ENCODE results near the gene CFAP206.

CFAP206 gene, protein sequence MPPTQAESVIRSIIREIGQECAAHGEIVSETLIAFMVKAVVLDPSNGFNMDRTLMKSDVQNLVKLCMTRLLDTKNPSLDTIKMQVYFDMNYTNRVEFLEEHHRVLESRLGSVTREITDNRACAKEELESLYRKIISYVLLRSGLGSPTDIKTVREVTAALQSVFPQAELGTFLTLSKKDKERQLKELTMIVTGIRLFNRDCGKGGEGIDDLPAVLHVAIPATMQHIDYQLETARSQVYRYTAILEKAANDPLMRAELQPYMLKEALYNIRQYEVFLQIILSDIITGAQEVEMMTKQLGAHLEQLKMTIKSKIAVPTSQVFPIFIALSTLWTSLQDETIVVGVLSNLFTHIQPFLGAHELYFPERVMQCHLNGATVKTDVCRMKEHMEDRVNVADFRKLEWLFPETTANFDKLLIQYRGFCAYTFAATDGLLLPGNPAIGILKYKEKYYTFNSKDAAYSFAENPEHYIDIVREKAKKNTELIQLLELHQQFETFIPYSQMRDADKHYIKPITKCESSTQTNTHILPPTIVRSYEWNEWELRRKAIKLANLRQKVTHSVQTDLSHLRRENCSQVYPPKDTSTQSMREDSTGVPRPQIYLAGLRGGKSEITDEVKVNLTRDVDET

DNA sequence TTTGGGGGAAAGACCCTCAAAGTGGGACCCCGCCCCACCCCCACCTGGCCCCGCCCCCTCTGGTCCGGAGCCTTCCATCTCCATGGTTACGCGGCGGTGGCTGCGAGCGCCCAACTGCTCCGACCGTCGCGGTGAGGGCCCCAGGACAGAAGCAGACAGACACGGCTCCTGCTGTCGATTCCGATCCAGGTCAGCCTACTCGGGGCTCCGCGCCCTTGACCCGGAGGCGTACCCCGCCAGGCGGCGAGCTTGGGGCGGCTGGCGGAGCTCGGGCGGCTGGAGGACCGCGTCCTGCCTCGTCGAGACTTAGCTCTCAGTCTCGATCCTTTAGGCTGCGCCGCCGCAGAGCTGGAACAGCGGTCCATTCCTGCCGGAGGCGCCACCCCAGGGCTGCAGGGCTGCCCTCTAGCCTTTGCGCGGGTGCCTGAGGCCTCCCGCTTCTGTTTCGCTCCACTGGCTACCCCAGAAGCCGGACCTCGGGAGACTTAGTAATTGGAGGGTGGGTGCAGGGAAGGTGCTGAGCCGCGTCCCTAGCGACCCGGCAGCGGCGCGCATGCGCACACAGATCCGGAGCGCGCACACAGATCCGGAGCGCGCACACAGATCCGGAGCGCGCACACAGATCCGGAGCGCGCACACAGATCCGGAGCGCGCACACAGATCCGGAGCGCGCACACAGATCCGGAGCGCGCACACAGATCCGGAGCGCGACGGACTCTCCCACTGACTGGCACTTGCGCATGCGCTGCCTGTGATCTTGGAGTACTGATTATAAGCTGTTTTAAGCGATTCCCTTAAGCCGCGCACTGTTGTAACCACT lies at the start of gene CFAP206:
TSS of gene CFAP206 (plus strand) at position 72 of the 820 bp plus-strand sequence. CDS start 1,868 bp downstream, outside the sequence.
- peak; percentile 69 for DNase-seq

DNA sequence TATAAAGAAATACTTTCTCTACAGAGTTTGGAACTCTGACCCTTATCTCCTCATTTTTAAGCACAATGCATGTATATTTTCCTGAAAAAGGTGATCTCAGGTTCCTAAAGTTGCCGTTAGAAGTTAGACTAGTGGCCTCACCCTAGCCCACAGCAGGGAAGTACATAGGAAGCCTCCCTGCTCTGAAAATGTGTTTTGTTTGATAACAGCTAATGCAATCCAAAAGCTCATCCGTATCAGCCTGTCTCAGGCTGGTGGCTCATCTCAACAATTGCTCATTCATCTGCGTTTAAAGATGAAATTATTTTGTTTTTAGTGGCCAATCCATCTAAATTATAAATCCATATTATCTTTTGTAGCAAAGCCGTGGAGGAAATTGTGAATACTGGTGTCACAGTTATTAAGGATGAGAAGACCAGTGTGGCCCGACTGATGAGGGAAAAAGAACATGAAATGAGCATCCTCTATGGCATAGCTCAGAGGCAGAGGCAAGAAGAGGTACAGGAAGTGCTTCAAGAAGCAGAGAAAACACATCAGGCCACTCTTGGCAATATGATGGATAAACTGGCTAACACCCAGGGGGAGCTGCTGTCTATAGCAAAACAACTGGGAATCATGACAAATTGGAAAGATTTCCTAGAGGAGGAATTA lies 43.0 kb upstream of the CFAP206 start:
- no peak for DNase-seq

DNA sequence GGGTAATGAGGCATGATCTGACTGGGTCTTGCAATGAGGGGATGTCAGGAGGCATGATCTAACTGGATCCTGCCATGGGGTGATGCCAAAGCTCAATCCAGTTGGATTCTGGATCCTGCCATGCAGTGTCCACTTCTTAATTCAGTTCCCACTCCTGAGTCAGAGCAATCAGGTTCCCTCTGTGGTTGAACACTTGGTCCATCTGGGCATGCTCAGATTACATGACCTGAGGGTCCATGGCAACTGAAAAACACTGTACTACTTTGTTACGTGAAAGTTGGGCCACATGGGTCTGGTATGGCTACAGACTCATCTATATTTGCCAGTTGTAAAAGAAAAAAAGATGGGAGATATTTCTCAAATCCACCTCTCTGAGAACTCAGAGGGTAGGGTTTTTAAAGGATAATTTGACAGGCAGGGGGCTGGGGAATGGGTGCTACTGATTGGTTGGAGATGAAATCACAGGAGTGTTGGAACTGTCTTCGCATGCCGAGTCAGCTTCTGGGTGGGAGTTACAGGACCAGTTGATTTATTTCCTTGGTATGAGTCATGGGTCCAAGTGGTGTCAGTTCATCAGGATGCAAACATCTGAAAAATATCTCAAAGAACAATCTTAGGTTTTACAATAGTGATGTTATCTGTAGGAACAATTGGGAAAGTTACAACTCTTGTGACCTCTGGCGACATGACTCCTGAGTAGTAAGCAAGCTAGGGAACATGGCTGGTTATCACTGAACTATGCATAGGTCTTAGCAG lies 41.5 kb upstream of the CFAP206 start:
- no peak for DNase-seq

DNA sequence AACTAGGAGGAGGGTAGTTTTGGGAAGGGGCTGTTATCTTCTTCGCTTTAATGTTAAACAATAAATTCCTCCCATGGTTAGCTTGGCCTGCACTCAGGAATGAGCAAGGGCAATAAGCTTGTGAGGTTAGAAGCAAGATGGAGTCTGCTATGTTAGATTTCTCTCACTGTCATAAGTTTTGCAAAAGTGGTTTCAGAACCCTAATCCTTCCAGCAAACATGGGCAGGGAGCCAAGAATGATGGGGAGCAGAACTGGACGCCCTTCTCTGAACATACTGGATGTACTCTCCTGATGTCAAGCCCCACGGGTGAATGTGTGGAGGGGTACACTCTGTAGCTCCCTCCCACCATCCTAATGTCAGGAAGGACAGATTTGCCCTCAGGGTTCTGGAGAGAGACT lies 40.9 kb upstream of the CFAP206 start:
- no peak for DNase-seq

DNA sequence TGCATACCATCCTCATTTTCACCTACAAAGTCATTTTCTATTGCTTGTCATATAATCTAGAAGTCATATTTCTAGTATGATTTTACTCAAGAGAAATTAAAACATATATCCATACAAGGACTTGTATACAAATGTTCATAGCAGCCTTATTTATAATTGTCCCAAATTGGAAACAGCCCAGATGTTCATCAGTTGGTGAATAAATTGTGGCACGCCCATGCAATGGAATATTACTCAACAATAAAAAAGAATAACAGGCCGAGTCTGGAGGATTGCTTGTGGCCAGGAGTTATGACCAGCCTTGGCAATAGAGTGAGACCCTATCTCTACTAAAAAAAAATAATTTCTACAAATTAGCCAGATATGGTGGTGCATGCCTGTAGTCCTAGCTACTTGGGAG lies 34.4 kb upstream of the CFAP206 start:
- no peak for DNase-seq

DNA sequence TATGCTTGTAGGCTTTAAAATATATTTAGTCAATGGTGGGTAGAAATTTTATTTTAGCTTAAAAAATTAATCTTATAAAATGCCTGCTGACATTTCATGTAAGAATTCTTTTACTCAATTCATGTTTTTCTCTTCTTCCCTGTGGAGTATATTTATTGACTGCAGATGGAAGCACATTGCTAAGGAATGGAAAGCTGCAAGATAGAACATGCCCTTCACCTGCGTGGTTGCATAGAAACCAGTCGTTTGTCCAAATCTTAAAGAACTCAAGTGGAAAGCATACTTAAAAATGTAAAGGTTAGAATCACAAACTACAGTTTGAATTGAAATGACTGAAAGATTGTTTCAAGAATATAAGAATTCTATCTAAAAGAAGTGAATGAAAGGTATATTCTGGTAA lies 32.5 kb upstream of the CFAP206 start:
- no peak for DNase-seq

DNA sequence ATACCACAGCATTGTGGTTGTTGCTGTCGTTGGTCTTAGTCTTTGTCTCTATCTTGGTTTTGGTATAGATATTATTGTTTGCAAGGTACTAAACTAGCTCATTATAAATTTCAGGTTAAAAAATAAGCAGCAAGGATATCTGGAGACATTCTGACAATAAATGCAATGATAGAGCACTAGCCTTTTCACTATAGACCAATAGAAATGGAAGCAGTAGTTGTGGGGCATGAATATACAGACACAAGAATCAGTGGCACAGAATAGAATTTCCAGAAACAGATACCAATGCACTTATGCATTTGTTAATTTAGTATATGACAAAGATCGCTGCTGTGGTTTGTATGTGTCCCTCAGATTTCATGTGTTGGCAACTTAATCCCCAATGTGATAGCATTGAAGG lies 31.1 kb upstream of the CFAP206 start:
- DNase-seq, result no peak

DNA sequence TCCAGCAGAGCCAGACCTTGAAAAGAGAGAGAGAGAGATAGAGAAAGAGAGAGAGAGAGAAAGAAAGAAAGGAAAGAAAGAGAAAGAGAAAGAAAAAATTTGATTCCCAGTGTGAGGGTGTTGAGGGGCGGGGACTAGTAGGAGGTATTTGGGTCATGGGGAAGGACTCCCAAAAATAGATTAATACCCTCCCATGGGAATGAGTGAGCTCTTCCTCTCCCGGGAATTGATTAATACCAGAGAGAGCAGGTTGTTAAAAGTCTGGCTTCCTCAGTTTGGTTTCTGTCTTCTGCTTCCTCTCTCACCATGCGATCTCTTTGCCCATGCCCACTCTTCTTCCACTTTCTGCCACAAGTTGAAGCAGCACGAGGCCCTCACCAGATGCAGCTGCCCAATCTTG lies 28.8 kb upstream of the CFAP206 start:
- no peak for DNase-seq

DNA sequence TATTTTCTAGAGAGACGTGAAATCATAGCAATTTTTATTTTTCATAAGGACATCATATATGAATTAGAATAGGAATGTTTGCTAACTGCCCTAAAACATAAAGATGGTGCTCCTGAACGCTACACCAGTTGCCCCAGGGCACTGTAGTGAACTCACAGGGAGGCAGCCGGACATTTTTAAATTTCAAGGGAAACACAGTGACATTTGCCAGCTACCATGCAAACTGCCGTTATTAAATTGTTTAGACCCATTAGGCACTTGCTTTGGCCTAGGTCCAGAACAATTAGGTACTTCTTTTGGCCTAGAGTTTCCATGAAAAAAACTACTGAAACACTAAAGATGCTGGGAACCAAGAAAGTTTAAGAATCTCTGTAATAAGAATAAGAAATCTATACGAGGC lies 24.9 kb upstream of the CFAP206 start:
- no peak for DNase-seq

DNA sequence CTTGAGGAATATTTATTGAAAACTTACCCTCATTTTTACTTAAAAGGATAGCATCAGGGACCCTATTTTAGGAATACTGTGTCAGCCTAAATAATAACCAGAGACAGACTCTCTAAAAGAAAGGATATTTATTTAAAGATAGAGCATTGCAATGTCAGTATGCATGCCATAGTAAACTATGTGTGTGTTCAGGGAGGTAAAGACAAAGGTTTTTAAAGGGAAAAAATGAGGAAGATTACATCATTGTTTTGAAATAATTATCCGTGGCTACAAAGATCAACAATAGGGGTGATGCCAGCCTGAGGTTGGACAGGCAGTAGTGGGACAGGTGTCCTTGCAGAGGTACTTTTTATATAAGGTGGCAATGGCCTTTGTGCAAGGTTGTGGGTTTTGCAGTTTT lies 23.7 kb upstream of the CFAP206 start:
- DNase-seq, result no peak

DNA sequence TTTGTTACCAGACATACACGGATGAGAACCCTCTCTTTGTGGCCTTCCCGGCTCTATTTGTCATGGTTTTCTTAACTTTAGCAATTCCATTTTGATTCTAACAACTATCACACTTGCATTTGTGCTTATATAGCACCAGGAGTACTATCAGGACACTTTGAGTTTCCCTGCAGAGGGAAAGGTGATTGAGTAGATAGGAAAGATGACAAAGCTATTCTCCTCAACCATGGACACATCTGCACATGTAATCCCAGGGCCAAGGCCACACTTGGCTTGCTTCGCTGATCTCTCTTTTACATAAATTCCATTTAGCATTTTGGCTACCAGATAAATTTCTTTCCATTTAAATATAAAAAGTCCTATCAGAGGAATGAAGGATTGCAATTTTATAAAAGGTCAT lies 23.3 kb upstream of the CFAP206 start:
- no peak for DNase-seq

DNA sequence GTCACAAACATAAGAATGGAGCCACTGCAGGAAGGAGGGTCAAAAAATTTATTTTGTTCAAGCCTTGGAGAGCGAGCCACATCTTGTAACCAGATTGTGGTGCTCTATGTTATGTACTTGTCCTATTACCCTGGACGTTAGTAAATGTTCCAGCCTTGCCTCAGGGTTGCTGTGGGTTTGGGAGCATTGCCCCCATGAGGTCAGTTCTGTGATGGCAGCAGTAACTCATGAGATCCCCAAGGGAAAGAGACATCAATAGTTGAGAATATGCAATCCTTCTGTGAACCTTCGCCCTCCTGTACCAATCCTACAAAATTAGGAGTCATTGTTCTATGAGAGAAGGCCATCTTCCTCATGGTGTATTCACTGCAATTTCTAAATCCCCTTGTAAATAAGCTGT lies 16.4 kb upstream of the CFAP206 start:
- DNase-seq, result no peak

DNA sequence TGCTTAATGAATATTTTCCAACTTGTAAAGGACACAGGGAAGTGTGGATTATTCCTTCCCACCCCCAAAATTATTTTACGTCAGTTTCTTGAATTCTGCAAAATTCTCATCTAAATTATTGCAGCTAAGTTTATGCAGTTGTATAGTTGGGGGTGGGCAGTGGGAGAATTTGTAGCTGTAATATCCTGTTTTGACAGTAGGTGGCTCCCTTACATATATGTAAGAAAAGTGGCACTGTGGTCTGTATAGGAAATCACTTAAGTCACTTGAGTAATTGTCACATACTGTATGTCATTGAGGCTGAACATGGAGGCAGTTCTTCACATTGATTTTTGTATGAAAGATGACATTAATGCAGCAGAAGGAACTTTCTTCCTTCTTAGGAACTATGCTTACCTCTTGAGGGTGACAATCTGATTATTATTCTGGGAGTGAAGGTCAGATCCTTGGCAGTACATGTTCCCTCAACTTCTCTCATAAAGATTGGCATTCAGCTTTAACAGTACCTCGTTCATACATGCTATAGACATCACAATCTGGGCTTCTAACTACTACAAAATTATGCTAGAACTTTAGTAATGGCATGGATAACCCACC lies 14.6 kb upstream of the CFAP206 start:
- DNase-seq, result peak; percentile 47

DNA sequence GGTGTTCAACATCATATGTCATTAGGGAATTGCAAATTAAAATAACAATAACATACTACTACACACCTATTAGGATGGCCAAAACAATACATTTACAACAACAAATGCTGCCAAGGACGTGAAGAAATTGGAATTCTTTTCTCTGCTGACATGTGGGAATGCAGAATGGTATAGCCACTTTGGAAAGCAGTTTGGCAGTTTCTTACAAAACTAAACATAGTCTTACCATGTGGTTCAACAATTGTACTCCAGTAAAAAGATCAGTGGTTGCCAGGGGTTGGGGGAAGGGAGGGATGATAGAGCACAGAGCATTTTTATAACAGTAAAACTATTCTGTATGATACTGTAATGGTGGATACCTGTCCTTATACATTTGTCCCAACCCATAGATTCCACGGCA lies 12.3 kb upstream of the CFAP206 start:
- no peak for DNase-seq

DNA sequence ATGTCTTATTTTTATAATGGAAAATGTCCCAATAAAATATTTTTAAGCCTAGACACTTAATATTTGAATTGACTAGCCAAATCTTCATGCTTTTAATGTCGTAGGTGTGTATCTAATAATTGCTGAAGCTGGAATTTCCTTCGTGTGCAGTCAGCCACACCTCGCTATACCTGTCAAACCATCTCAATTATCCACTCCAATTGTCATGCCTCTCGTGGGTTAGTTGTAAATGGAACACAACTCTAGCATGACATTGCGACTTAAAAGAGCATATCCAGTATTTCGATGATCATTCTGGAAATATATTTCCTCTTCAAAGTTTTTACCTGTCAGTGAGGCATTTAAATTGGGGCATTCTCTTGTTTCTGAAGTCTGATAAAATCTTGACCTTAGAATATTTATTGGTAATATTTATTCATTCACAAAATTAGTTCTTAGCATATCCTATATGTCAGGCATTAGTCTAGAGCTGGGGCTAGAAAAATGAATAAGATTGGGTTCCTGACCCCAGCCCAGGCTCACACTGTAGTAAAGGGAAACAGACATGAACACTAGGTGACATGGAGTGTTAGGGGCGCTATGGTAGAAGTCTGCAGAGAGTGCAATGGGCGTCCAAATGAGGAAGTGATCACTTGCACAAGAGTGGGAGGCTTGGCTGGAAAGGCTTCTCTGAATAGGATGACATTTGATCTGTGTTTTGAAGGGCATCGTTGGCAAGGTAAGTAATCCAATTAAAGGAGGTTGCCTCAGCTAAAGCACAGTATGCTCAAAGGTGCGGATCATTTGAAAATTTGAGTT lies 11.0 kb upstream of the CFAP206 start:
- no peak for DNase-seq

DNA sequence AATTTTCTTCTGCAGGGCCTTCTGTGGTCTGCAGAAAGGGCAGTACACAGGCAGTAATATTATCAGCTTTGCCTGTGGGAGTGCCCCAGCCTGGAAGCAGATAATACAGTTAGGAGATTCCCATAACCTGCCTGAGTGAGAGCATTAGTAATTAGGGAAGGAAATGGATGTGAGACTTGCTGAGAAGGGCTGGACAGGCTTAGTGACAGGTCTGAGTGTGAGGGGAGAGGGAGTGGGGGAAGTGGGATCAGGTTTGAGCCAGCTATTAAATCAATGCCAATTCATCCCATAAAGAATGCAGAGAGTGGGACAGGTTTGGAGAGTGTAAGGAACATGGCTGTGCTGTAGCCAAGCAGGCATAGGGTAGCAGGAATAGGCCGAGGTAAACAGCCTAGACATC lies 10.1 kb upstream of the CFAP206 start:
- no peak for DNase-seq

DNA sequence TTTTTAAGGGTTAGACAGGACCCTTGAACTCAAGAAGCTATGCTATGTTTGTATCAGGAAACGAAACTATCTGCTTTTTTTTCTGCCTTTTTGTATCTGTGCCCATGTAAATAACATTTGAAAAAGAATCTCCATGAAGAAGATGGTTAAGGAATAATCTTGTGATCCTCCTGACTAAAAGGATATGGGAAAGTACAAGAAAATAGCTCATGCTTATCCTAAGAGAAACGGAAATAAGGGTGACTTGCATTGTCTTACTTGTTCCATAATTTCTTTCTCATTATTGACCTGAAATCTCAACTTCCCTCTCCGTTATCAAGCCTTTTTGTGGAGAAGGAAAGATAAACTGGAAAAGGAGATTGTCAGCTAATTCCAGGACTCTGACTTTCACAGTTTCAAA lies 5.9 kb upstream of the CFAP206 start:
- DNase-seq, result no peak

DNA sequence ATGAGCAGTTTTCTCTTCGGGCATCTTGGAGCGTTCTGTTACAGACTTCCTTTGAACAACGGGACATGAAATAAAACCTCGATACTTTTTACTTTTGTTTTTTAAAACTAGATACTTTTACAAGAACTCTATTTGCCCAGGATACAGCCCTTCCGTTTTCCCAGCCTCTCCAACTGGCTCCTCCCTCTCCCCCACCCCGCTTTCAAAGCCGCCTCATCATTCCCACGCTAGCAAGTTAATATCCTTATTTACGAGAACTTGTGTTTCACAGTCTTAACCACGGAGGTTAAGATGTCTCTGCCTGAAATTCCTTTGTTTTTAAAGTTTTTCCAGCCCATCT lies 241 bp upstream of the CFAP206 start:
- peak; percentile 40 for DNase-seq

DNA sequence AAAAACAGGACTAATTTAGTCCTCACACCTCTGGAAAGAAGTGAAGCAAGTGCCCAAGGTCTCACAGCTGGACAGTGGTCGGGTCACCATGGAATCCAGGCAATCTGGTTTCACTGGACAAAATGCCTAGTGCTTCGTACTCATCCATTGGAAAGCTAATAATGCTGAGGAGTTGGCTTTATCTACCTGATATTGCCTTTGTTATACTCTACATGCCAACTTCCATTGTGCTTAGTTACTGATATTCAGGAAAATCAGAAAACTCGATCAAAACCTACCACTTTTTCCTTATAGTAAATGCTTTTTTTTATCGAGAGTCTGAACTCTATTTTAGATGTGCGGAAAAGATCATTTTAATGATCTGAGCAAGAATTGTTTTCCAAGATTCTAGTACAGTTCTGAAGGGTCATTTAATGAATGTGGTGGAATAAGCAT lies 966 bp downstream of the CFAP206 start:
- no peak for DNase-seq

DNA sequence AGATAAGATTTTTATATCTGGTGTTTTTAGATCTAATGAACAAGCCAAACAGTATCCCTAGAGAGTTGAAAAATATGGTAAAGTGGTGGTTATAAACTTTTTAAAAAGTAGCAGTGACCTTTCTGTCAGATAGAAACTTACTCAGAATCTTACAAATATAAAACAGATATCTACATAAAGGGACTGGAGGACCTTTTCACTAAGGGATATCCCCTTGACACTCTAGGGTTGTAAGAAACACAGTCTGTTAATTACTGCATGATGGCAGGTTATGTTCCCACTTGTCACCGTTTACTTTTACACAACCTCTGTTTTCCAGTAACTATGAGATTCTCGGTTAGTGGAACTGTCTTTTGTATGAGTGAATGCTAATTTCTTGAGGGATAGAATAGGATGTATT lies 11.5 kb downstream of the CFAP206 start:
- DNase-seq, result no peak

DNA sequence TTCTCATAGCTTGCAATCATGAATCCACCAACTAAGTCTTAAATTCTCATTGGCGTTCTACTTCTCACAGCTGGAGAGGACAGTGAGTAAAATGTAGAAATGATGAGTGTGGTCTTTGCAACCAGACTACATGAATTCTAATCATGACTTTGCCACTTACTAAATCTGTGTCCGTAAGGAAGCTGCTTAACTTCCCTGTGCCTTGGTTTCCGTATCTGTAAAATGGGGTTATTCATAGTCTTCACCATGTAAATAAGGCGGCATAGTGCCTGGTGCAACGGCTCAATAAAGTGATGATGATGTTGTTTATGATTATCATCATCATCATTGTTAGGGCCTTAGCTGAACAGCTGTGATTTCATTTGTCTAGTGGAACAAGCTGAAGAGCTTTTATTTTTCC lies 12.6 kb downstream of the CFAP206 start:
- no peak for DNase-seq
